Trophoblast cell (in vitro differentiated cells and primary cell): ENCODE measurements around the gene ADAMTS13.

ENCODE experiments used
- DNase-seq, 2 donors: peaks; one replicate each; pipeline ENCODE4 v3.0.0-alpha.2; 2016
- H2AFZ ChIP-seq: 2 replicates; pipeline ENCODE4 v1.6.1; 2013; ENCODE audit warnings: low read length, moderate library complexity, mild to moderate bottlenecking; ENCODE audit not compliant: insufficient read depth, poor library complexity
- H2AK5ac ChIP-seq: 2 replicates; pipeline ENCODE4 v1.6.1; 2013; ENCODE audit warnings: mild to moderate bottlenecking, low read length
- H2BK120ac ChIP-seq: 2 replicates; pipeline ENCODE4 v1.6.1; 2013; ENCODE audit warnings: low read length, mild to moderate bottlenecking, moderate library complexity; ENCODE audit not compliant: insufficient read depth, poor library complexity
- H2BK12ac ChIP-seq: 2 replicates; pipeline ENCODE4 v1.6.1; 2013; ENCODE audit warnings: mild to moderate bottlenecking, low read length, moderate library complexity
- H2BK5ac ChIP-seq: 2 replicates; pipeline ENCODE4 v1.6.1; 2013; ENCODE audit warnings: low read length, low read depth, moderate library complexity, mild to moderate bottlenecking; ENCODE audit not compliant: poor library complexity
- H3K14ac ChIP-seq: 2 replicates; pipeline ENCODE4 v1.6.1; 2013; ENCODE audit warnings: mild to moderate bottlenecking, low read length
- H3K18ac ChIP-seq: 2 replicates; pipeline ENCODE4 v1.6.1; 2013; ENCODE audit warnings: mild to moderate bottlenecking, low read length
- H3K23ac ChIP-seq: 2 replicates; pipeline ENCODE4 v1.6.1; 2013; ENCODE audit warnings: low read length
- H3K27ac ChIP-seq: 2 replicates; pipeline ENCODE4 v1.5.1; 2013; ENCODE audit warnings: low read depth, mild to moderate bottlenecking, inconsistent platforms, low read length, moderate library complexity
- H3K27me3 ChIP-seq: 2 replicates; pipeline ENCODE4 v1.6.1; 2013; ENCODE audit warnings: inconsistent platforms, mild to moderate bottlenecking, low read length, moderate library complexity; ENCODE audit not compliant: insufficient read depth
- H3K36me3 ChIP-seq, 2 experiments: 1 replicate in 1 of 2; 2 replicates in 1 of 2; pipeline ENCODE4 v1.6.1; 2013; ENCODE audit warnings: low read length in 2 of 2, mild to moderate bottlenecking in 2 of 2, moderate library complexity in 1 of 2; ENCODE audit not compliant: insufficient read depth in 2 of 2, control insufficient read depth in 1 of 2
- H3K4ac ChIP-seq: 2 replicates; pipeline ENCODE4 v1.6.1; 2013; ENCODE audit warnings: low read depth, mild to moderate bottlenecking, low read length, moderate library complexity
- H3K4me1 ChIP-seq, 2 experiments: 1 replicate in 1 of 2; 2 replicates in 1 of 2; pipeline ENCODE4 v1.6.1; 2013; ENCODE audit warnings: low read length in 2 of 2, mild to moderate bottlenecking in 2 of 2, moderate library complexity in 1 of 2; ENCODE audit not compliant: insufficient read depth in 2 of 2, control insufficient read depth in 1 of 2
- H3K4me2 ChIP-seq: 2 replicates; pipeline ENCODE4 v1.6.1; 2013; ENCODE audit warnings: inconsistent platforms, mild to moderate bottlenecking, low read length, moderate library complexity
- H3K4me3 ChIP-seq: 2 replicates; pipeline ENCODE4 v1.5.1; 2013; ENCODE audit warnings: mild to moderate bottlenecking, low read depth, low read length, inconsistent platforms
- H3K79me1 ChIP-seq: one replicate; pipeline ENCODE4 v1.6.1; 2013; ENCODE audit warnings: low read length
- H3K79me2 ChIP-seq: 2 replicates; pipeline ENCODE4 v1.6.1; 2013; ENCODE audit warnings: low read length, mild to moderate bottlenecking; ENCODE audit not compliant: control insufficient read depth, insufficient read depth, poor library complexity
- H3K9ac ChIP-seq: 2 replicates; pipeline ENCODE4 v1.6.1; 2013; ENCODE audit warnings: mild to moderate bottlenecking, low read length
- H3K9me3 ChIP-seq: 2 replicates; pipeline ENCODE4 v1.6.1; 2013; ENCODE audit warnings: low read depth, mild to moderate bottlenecking, control low read depth, inconsistent platforms, low read length; ENCODE audit not compliant: insufficient read depth
- H4K12ac ChIP-seq: 2 replicates; pipeline ENCODE4 v1.6.1; 2013; ENCODE audit warnings: low read depth, mild to moderate bottlenecking, low read length, moderate library complexity
- H4K8ac ChIP-seq: 2 replicates; pipeline ENCODE4 v1.6.1; 2013; ENCODE audit warnings: low read depth, mild to moderate bottlenecking, low read length, moderate library complexity
- H4K91ac ChIP-seq: one replicate; pipeline ENCODE4 v1.6.1; 2013; ENCODE audit warnings: low read depth, mild to moderate bottlenecking, low read length, moderate library complexity
- WGBS: extraction: QIAGEN DNeasy Blood & Tissue Kit; methylation state at CpG from one replicate; pipeline ENCODE4 v1.1.7; 2013; ENCODE audit warnings: missing lambda C conversion rate; ENCODE audit not compliant: insufficient read length, insufficient coverage; ENCODE audit errors: extremely low coverage; 5-methylcytosine and 5-hydroxymethylcytosine counted together

The ADAMTS13 gene

DNA sequence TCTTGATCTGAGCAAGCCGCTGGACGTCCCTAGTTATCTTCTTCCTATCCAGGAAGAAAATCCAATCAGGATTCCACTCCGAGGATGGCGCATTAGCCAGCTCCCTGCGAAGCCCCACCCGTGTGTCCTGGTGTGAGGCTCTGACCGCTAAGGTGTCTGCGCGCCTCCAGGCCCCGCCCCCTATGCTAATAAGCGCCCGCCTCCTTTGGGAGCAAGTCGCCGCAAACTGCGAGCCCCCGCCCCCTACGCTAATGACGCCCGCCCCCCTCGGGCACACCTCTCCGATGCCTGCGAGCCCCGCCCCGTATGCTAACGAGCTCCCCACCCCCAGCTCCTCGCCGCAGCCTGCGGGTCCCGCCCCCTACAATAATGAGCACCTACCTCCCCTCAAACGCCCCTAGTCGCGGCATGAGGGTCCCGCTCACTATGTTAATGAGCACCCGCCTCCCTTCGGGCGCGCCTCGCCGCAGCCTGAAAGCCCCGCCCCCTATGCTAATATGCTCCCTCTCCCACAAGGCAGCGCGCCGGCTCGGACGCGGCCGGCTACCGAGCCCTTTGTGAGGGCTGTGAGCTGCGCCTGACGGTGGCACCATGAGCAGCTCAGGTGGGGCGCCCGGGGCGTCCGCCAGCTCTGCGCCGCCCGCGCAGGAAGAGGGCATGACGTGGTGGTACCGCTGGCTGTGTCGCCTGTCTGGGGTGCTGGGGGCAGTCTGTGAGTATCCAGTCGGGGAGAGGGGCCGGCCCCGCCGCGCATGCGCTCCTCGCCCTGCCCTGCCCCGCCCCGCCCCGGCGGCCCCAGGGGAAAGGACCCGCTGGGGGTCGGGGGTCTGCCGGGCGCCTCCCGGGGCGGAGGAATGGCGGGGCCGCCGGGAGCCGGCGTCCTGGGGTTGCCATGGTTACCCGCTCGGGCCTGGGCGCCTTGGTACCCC is 37.6 kb downstream of the ADAMTS13 start, which contains the start of gene CACFD1:
Gene CACFD1, plus strand, starts transcription at position 503 of the 929 bp plus-strand sequence. Its CDS starts 89 bp downstream, at position 592.
- Histone ChIP-seq H4K91ac (peak within 1 kb of the TSS; percentile 97), H2BK120ac (peak within 1 kb of the TSS; percentile 79), H2BK12ac (peak within 1 kb of the TSS; percentile 63), H4K12ac (peak within 1 kb of the TSS; percentile 88), H3K27ac (peak within 1 kb of the TSS; percentile 91), H3K4me2 (peak within 1 kb of the TSS; percentile 80), H3K79me2 (peaks cover 2% of the 10 kb centered on the region), H3K9ac (peak within 1 kb of the TSS; percentile 95), H3K27me3 (no peaks in the 10 kb centered on the region), H2BK5ac (peak within 1 kb of the TSS; percentile 93), H3K4me1 (peaks cover 5 to 10% of the 10 kb centered on the region in 2 experiments), H3K4ac (peak within 1 kb of the TSS; percentile 71), H3K23ac (no peak within 1 kb of the TSS), H3K36me3 (peaks cover 2 to 3% of the 10 kb centered on the region in 2 experiments), H2AFZ (peak within 1 kb of the TSS; percentile 96), H3K9me3 (no peaks in the 10 kb centered on the region), H3K18ac (peak within 1 kb of the TSS; percentile 98), H4K8ac (peak within 1 kb of the TSS; percentile 94), H3K79me1 (peaks cover 5% of the 10 kb centered on the region), H2AK5ac (no peak within 1 kb of the TSS), H3K4me3 (peak within 1 kb of the TSS; percentile 92), H3K14ac (peak within 1 kb of the TSS; percentile 97)
- no CpG with 5 or more reads among the region's 86 CpGs for WGBS
- DNase-seq, result peak; percentile 95 to 96

DNA sequence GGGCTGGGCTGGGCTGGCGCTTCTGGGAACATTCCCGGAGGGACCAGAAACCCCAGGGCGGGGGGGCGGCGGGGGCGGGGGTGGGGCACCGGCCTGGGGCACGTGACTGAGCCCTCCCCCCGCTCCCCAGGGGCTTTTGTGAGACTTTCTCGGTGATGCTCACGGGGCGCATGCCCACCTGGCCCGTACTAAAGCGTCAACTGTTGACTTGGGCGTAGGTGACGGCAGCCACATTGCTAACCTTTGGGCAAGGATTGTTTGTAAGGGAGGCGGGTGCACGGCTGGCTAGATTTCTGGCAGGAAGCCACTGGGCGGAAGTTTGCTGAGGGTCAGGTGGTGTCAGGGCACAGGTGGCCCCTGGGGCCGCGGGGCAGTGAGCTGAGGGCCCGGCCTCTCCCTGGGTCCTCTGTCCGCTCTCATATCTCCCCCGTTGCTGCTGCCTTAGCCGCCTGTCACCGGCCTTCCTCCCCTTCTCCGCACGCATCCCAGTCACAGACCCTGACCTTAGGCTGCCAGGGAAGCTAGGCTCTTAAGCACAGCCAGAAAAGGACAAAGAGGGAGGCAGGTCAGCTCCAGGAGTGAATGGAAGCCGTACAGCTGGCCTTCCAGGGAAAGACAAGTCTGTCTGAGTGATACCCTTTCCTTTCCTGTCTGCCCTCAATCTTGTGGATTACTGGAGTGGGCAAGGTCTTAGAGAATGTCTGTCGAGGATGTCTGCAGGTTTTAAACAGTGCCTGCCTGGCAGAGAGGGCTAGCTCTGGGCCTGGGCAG is 38.4 kb downstream of the ADAMTS13 start:
- no peak overlapping the region for H3K23ac ChIP-seq
- H3K4me2 ChIP-seq, result peak overlapping the region; percentile 80
- H3K79me2 ChIP-seq, result peaks cover 2% of the 10 kb centered on the region
- H3K79me1 ChIP-seq, result peaks cover 5% of the 10 kb centered on the region
- peak overlapping the region; percentile 63 for H3K9ac ChIP-seq
- H3K4me3 ChIP-seq, result peak overlapping the region; percentile 92
- peak; percentile 53 to 67 for DNase-seq
- no CpG with 5 or more reads among the region's 30 CpGs for WGBS
- H2AK5ac ChIP-seq, result no peak overlapping the region
- H2BK120ac ChIP-seq, result no peak overlapping the region
- no peaks in the 10 kb centered on the region for H3K27me3 ChIP-seq
- H3K14ac ChIP-seq, result no peak overlapping the region
- H3K4me1 ChIP-seq, result peaks cover 5 to 10% of the 10 kb centered on the region in 2 experiments
- no peak overlapping the region for H3K4ac ChIP-seq
- no peaks in the 10 kb centered on the region for H3K9me3 ChIP-seq
- H2BK12ac ChIP-seq, result no peak overlapping the region
- H3K36me3 ChIP-seq, result peaks cover 9 to 10% of the 10 kb centered on the region in 2 experiments
- peak overlapping the region; percentile 34 for H4K8ac ChIP-seq
- H3K18ac ChIP-seq, result no peak overlapping the region
- H4K12ac ChIP-seq, result no peak overlapping the region
- H2AFZ ChIP-seq, result peak overlapping the region; percentile 0
- peak overlapping the region; percentile 97 for H4K91ac ChIP-seq
- peak overlapping the region; percentile 93 for H2BK5ac ChIP-seq
- H3K27ac ChIP-seq, result peak overlapping the region; percentile 91

- Histone ChIP-seq H2AFZ (no peak overlapping the region), H3K14ac (no peak overlapping the region), H3K9me3 (no peaks in the 10 kb centered on the region), H3K36me3 (peaks cover 9 to 11% of the 10 kb centered on the region in 2 experiments), H2BK12ac (no peak overlapping the region), H2BK120ac (no peak overlapping the region), H3K4me3 (no peak overlapping the region), H3K27ac (no peak overlapping the region), H2BK5ac (no peak overlapping the region), H3K23ac (no peak overlapping the region), H4K12ac (no peak overlapping the region), H3K27me3 (no peaks in the 10 kb centered on the region), H4K91ac (no peak overlapping the region), H3K79me1 (peaks cover 5% of the 10 kb centered on the region), H3K4me1 (peaks cover 5 to 10% of the 10 kb centered on the region in 2 experiments), H4K8ac (no peak overlapping the region), H3K4ac (no peak overlapping the region), H3K18ac (no peak overlapping the region), H3K79me2 (peaks cover 2% of the 10 kb centered on the region), H2AK5ac (no peak overlapping the region), H3K4me2 (no peak overlapping the region), H3K9ac (no peak overlapping the region)
- no CpG with 5 or more reads among the region's 4 CpGs for WGBS
- DNase-seq, result no peak
Measured at GRCh38 chr9:133461975-133462374, 39.8 kb downstream of the ADAMTS13 start.

DNA sequence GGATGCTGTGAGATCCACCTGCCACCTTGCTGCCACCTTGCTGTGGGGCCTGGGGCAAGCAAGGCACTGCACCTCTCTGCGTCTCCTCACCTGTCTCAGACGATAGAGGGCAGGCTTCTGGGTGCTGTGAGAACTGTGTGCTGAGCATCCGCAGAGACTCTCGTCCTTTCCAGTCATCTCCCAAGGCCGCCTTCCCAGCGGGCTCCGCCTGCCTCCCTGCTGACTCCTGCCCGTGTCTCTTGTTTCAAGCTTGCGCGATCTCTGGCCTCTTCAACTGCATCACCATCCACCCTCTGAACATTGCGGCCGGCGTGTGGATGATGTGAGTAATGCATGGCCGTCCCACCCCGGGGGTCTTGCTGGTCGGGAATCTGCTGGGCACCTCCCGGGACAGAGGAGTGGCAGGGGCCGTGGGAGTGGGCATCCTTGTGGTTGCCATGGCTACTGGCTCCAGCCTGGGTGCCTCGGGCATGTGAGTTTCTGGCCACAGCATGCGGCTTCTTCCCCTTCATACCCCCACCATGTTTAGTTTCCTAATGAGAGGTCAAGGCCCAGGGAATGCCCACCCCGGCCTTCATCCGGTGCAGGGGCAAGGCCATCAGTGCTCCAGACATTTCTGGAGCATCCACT is 41.2 kb downstream of the ADAMTS13 start:
- Histone ChIP-seq H3K9me3 (no peaks in the 10 kb centered on the region), H3K4me1 (peaks cover 5 to 10% of the 10 kb centered on the region in 2 experiments), H3K27ac (no peak overlapping the region), H3K79me2 (peaks cover 2% of the 10 kb centered on the region), H2BK120ac (no peak overlapping the region), H3K4me3 (no peak overlapping the region), H4K91ac (no peak overlapping the region), H3K9ac (no peak overlapping the region), H2AFZ (no peak overlapping the region), H3K18ac (no peak overlapping the region), H3K36me3 (peaks cover 9 to 11% of the 10 kb centered on the region in 2 experiments), H2BK5ac (no peak overlapping the region), H4K8ac (no peak overlapping the region), H3K4me2 (no peak overlapping the region), H2BK12ac (no peak overlapping the region), H4K12ac (no peak overlapping the region), H3K27me3 (no peaks in the 10 kb centered on the region), H3K4ac (no peak overlapping the region), H3K79me1 (peaks cover 5% of the 10 kb centered on the region), H3K14ac (no peak overlapping the region), H3K23ac (no peak overlapping the region), H2AK5ac (no peak overlapping the region)
- DNase-seq, result peak in 1 of 2 donors; percentile 11
- WGBS, result no CpG with 5 or more reads among the region's 22 CpGs
